IMR-90 (cell line): ENCODE measurements around the gene SLITRK5. TPM values are rescaled to one million over a fixed set of nuclear protein-coding genes. Genes with fewer than 3 reads are reported as not detected.

Experiments
- ATAC-seq: fragments of 200-7000 bp; cut with Tn5 transposase; 2 replicates; pipeline ENCODE4 v1.9.1; 2020; ENCODE audit warnings: low read depth, mild to moderate bottlenecking, moderate library complexity
- BruUV-seq: library from RNA; stranded (reverse); fragments of 400-500 nt; replicated peaks from 2 replicates; lab custom pipeline; 2021; lab: Mats Ljungman, UMichigan
- CTCF ChIA-PET: fragments of 300-600 bp; formaldehyde crosslinking; extraction: SDS; loops from one replicate; lab custom pipeline; 2021; ENCODE audit warnings: antibody characterized with exemption; lab: Yijun Ruan, JAX
- POLR2A ChIA-PET: fragments of 300-600 bp; sonication (Branson Sonifier 250); formaldehyde crosslinking; loops from one replicate; lab custom pipeline; 2022; ENCODE audit warnings: antibody characterized with exemption; ENCODE audit not compliant: unreplicated experiment; lab: Charles Lee
- DNase-seq: peaks from one replicate; pipeline ENCODE4 v3.0.0; 2013
- H2AFZ ChIP-seq: replicated peaks from 2 replicates; pipeline ENCODE3; 2013; ENCODE audit warnings: low read length, mild to moderate bottlenecking; ENCODE audit not compliant: poor library complexity
- H2AK5ac ChIP-seq: 2 replicates; pipeline ENCODE4 v1.6.1; 2013; ENCODE audit warnings: low read depth, low read length, inconsistent platforms
- H2AK9ac ChIP-seq: replicated peaks from 2 replicates; pipeline ENCODE3; 2013; ENCODE audit warnings: mild to moderate bottlenecking, low read depth, low read length, moderate library complexity; ENCODE audit not compliant: poor library complexity
- H2BK120ac ChIP-seq: 2 replicates; pipeline ENCODE4 v1.6.1; 2013; ENCODE audit warnings: low read depth, low read length, inconsistent platforms
- H2BK15ac ChIP-seq: 3 replicates; pipeline ENCODE4 v1.6.1; 2013; ENCODE audit warnings: low read depth, low read length, inconsistent platforms
- H2BK20ac ChIP-seq: 2 replicates; pipeline ENCODE4 v1.6.1; 2013; ENCODE audit warnings: low read depth, mild to moderate bottlenecking, inconsistent platforms, low read length, moderate library complexity
- H2BK5ac ChIP-seq: 2 replicates; pipeline ENCODE4 v1.6.1; 2013; ENCODE audit warnings: mild to moderate bottlenecking, low read depth, low read length, inconsistent platforms; ENCODE audit not compliant: poor library complexity, severe bottlenecking
- H3K14ac ChIP-seq: replicated peaks from 2 replicates; pipeline ENCODE4 v1.6.1; 2013; ENCODE audit warnings: low read depth, low read length, inconsistent platforms
- H3K18ac ChIP-seq: 2 replicates; pipeline ENCODE4 v1.6.1; 2013; ENCODE audit warnings: low read depth, low read length, control low read depth
- H3K23ac ChIP-seq: 2 replicates; pipeline ENCODE4 v1.6.1; 2013; ENCODE audit warnings: low read depth, low read length, inconsistent platforms
- H3K27ac ChIP-seq: 2 replicates; pipeline ENCODE4 v1.5.1; 2013; ENCODE audit warnings: mild to moderate bottlenecking, control low read depth, low read length; ENCODE audit not compliant: insufficient read depth
- H3K27me3 ChIP-seq: 2 replicates; pipeline ENCODE4 v1.6.1; 2013; ENCODE audit warnings: low read length; ENCODE audit not compliant: control insufficient read depth, insufficient read depth
- H3K36me3 ChIP-seq: 2 replicates; pipeline ENCODE4 v1.6.1; 2013; ENCODE audit warnings: low read length, mixed read lengths; ENCODE audit not compliant: control insufficient read depth, insufficient read depth
- H3K4ac ChIP-seq: 2 replicates; pipeline ENCODE4 v1.6.1; 2013; ENCODE audit warnings: low read depth, low read length, inconsistent platforms
- H3K4me1 ChIP-seq: 2 replicates; pipeline ENCODE4 v1.6.1; 2013; ENCODE audit warnings: low read length, mixed read lengths; ENCODE audit not compliant: control insufficient read depth, insufficient read depth
- H3K4me2 ChIP-seq: 2 replicates; pipeline ENCODE4 v1.6.1; 2013; ENCODE audit warnings: low read depth, mild to moderate bottlenecking, control low read depth, low read length, moderate library complexity
- H3K4me3 ChIP-seq: 2 replicates; pipeline ENCODE4 v1.5.1; 2013; ENCODE audit warnings: low read depth, mild to moderate bottlenecking, control low read depth, low read length, moderate library complexity; ENCODE audit not compliant: insufficient read depth
- H3K56ac ChIP-seq: 2 replicates; pipeline ENCODE4 v1.6.1; 2013; ENCODE audit warnings: low read length, inconsistent platforms; ENCODE audit not compliant: insufficient read depth; ENCODE audit errors: extremely low read depth
- H3K79me1 ChIP-seq, 2 experiments: 2 replicates each; pipeline ENCODE4 v1.6.1; 2013; ENCODE audit warnings: low read length in 2 of 2, inconsistent platforms in 1 of 2, low read depth in 1 of 2
- H3K9ac ChIP-seq: 2 replicates; pipeline ENCODE4 v1.6.1; 2013; ENCODE audit warnings: low read depth, low read length, control low read depth
- H3K9me1 ChIP-seq: 2 replicates; pipeline ENCODE4 v1.6.1; 2013; ENCODE audit warnings: low read length, inconsistent platforms; ENCODE audit not compliant: insufficient read depth
- H3K9me3 ChIP-seq: 2 replicates; pipeline ENCODE4 v1.6.1; 2013; ENCODE audit warnings: low read length; ENCODE audit not compliant: control insufficient read depth, insufficient read depth
- H4K20me1 ChIP-seq: 2 replicates; pipeline ENCODE4 v1.6.1; 2013; ENCODE audit warnings: low read length, inconsistent platforms; ENCODE audit not compliant: insufficient read depth
- H4K5ac ChIP-seq: 2 replicates; pipeline ENCODE4 v1.6.1; 2013; ENCODE audit warnings: mild to moderate bottlenecking, low read depth, low read length, control low read depth
- H4K8ac ChIP-seq, 2 experiments: 2 replicates each; pipeline ENCODE4 v1.6.1; 2013; ENCODE audit warnings: low read depth in 2 of 2, low read length in 2 of 2, control low read depth in 1 of 2, inconsistent platforms in 1 of 2
- H4K91ac ChIP-seq: 2 replicates; pipeline ENCODE4 v1.6.1; 2013; ENCODE audit warnings: low read depth, low read length, inconsistent platforms; ENCODE audit not compliant: insufficient read depth
- BHLHE40 ChIP-seq: fragments of 150-350 bp; IDR thresholded peaks from 2 replicates; pipeline ENCODE4 v1.6.1; 2016; ENCODE audit warnings: mild to moderate bottlenecking, low read depth, low read length
- CEBPB ChIP-seq: IDR thresholded peaks from 2 replicates; pipeline ENCODE4 v1.6.1; 2012; ENCODE audit warnings: low read depth, low read length, improper control_type of control experiment
- CHD1 ChIP-seq: IDR thresholded peaks from 2 replicates; pipeline ENCODE4 v1.6.1; 2012; ENCODE audit warnings: low read depth, low read length, improper control_type of control experiment
- CTCF ChIP-seq: conservative IDR thresholded peaks from 2 replicates; pipeline ENCODE4 v1.5.1; 2012; ENCODE audit warnings: mild to moderate bottlenecking, low read depth, low read length, improper control_type of control experiment
- FOS ChIP-seq: fragments of 150-350 bp; IDR thresholded peaks from 2 replicates; pipeline ENCODE4 v1.6.1; 2016; ENCODE audit warnings: low read depth, low read length
- MAFK ChIP-seq: IDR thresholded peaks from 2 replicates; pipeline ENCODE4 v1.6.1; 2012; ENCODE audit warnings: low read depth, low read length, improper control_type of control experiment
- MAZ ChIP-seq: IDR thresholded peaks from 2 replicates; pipeline ENCODE4 v1.6.1; 2012; ENCODE audit warnings: low read depth, mild to moderate bottlenecking, low read length, improper control_type of control experiment, moderate library complexity, borderline replicate concordance
- MXI1 ChIP-seq: IDR thresholded peaks from 2 replicates; pipeline ENCODE4 v1.6.1; 2012; ENCODE audit warnings: low read depth, mild to moderate bottlenecking, low read length, moderate library complexity, borderline replicate concordance
- NFE2L2 ChIP-seq: fragments of 150-350 bp; IDR thresholded peaks from 2 replicates; pipeline ENCODE4 v1.6.1; 2016; ENCODE audit warnings: low read depth, mild to moderate bottlenecking, low read length
- POLR2A ChIP-seq: IDR thresholded peaks from 2 replicates; pipeline ENCODE4 v1.6.1; 2012; ENCODE audit warnings: mild to moderate bottlenecking, low read depth, low read length
- RAD21 ChIP-seq: IDR thresholded peaks from 2 replicates; pipeline ENCODE4 v1.6.1; 2012; ENCODE audit warnings: low read length, improper control_type of control experiment
- RCOR1 ChIP-seq: IDR thresholded peaks from 2 replicates; pipeline ENCODE4 v1.6.1; 2012; ENCODE audit warnings: mild to moderate bottlenecking, low read length, improper control_type of control experiment; ENCODE audit not compliant: insufficient replicate concordance
- RFX5 ChIP-seq: IDR thresholded peaks from 2 replicates; pipeline ENCODE4 v1.8.0; 2012; ENCODE audit warnings: low read depth, mild to moderate bottlenecking, low read length, moderate library complexity
- WGBS, 2 experiments: methylation state at CpG; one replicate each; pipeline versions ENCODE4 v1.1.5 to v1.1.7; 2013; ENCODE audit warnings: missing lambda C conversion rate in 2 of 2; ENCODE audit not compliant: insufficient read length in 1 of 2; ENCODE audit errors: extremely low coverage in 2 of 2; 5-methylcytosine and 5-hydroxymethylcytosine counted together
- dilution Hi-C: fragments of 300-500 bp; cut with HindIII; formaldehyde crosslinking; loops from one replicate; pipeline ENCODE4 v1.14.3; 2018; ENCODE audit warnings: low sequenced_read_pairs; ENCODE audit not compliant: unreplicated experiment
- in situ Hi-C: fragments of 300-500 bp; cut with MboI; formaldehyde crosslinking; loops from 3 replicates; pipeline ENCODE4 v1.14.3; 2019; ENCODE audit warnings: low sequenced_read_pairs, inconsistent platforms, mixed read lengths
- intact Hi-C: fragments of 100-400 bp; cut with micrococcal nuclease; formaldehyde crosslinking; loops from 2 replicates; pipeline ENCODE4 v1.10.0; 2022
- polyA plus RNA-seq, 3 experiments: library from polyadenylated mRNA; depleted of rRNA; stranded (reverse); fragments of >200 nt; gene quantifications; 2 replicates each; pipeline ENCODE4 v1.2.3, GENCODE V29; 2012; ENCODE audit warnings: low replicate concordance in 1 of 3
- total RNA-seq: library from RNA; depleted of rRNA; stranded (reverse); fragments of >200 nt; gene quantifications from 2 replicates; pipeline ENCODE4 v1.2.3, GENCODE V29; 2012
- TF ChIP-seq, protein P1 (sequence below): fragments of 150-350 bp; IDR thresholded peaks from 2 replicates; pipeline ENCODE4 v1.6.1; 2017; ENCODE audit warnings: mild to moderate bottlenecking, antibody characterized with exemption, low read length, low read depth
- TF ChIP-seq, protein P2 (sequence below): fragments of 150-350 bp; IDR thresholded peaks from 2 replicates; pipeline ENCODE4 v1.6.1; 2016; ENCODE audit warnings: low read depth, mild to moderate bottlenecking, low read length, moderate library complexity, borderline replicate concordance

The SLITRK5 gene
- total and polyA plus RNA-seq, 2 of the 4 experiments (the other 2 are of a cell fraction) = under 0.01 to 0.03 TPM

- no peak overlapping the region for H4K8ac ChIP-seq
- H2AFZ ChIP-seq = no peak overlapping the region
- no peak overlapping the region for H3K4me3 ChIP-seq
- no peak overlapping the region for H2BK5ac ChIP-seq
- H3K9ac ChIP-seq = no peak overlapping the region
- intact Hi-C loops (loop anchor here (10.0 kb wide), 1 partner anchor 403 kb away; no protein-coding TSS in a partner anchor), in situ Hi-C loops (no loop called here), dilution Hi-C loops (no loop called here)
- no peaks in the 10 kb centered on the region for H3K4me1 ChIP-seq
- no peak overlapping the region for H2BK20ac ChIP-seq
- 19% methylated on average over 19 of the region's 60 CpGs; no CpG with 5 or more reads in 1 of the 2 experiments for WGBS, 2 experiments
- H3K4ac ChIP-seq = no peak overlapping the region
- no peak overlapping the region for H3K23ac ChIP-seq
- H2AK5ac ChIP-seq = no peak overlapping the region
- H2BK15ac ChIP-seq = no peak overlapping the region
- H3K36me3 ChIP-seq = no peaks in the 10 kb centered on the region
- H3K9me1 ChIP-seq = no peaks in the 10 kb centered on the region
- no TSS peak for BruUV-seq
- peaks cover 15% of the 10 kb centered on the region for H3K27me3 ChIP-seq
- no peak for ATAC-seq
- H4K91ac ChIP-seq = no peak overlapping the region
- H3K79me1 ChIP-seq = no peaks in the 10 kb centered on the region
- ChIA-PET POLR2A (no interaction called here), CTCF (no interaction called here)
- H3K18ac ChIP-seq = no peak overlapping the region
- no peak overlapping the region for H3K14ac ChIP-seq
- H2AK9ac ChIP-seq = no peak overlapping the region
- no peak for DNase-seq
- no peak overlapping the region for H4K5ac ChIP-seq
- H3K56ac ChIP-seq = no peak overlapping the region
- no peak overlapping the region for H3K4me2 ChIP-seq
- no peak overlapping the region for H3K27ac ChIP-seq
- H4K20me1 ChIP-seq = no peaks in the 10 kb centered on the region
- no peak overlapping the region for H2BK120ac ChIP-seq
- no peaks in the 10 kb centered on the region for H3K9me3 ChIP-seq
- TF ChIP-seq RAD21 (no peak), MXI1 (no peak), RCOR1 (no peak), MAFK (no peak), CEBPB (no peak), BHLHE40 (no peak), FOS (no peak), CTCF (no peak), MAZ (no peak), NFE2L2 (no peak), RFX5 (no peak), CHD1 (no peak), POLR2A (no peak)
- TF ChIP-seq, protein P1, sequence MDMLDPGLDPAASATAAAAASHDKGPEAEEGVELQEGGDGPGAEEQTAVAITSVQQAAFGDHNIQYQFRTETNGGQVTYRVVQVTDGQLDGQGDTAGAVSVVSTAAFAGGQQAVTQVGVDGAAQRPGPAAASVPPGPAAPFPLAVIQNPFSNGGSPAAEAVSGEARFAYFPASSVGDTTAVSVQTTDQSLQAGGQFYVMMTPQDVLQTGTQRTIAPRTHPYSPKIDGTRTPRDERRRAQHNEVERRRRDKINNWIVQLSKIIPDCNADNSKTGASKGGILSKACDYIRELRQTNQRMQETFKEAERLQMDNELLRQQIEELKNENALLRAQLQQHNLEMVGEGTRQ = no peak
- TF ChIP-seq, protein P2, sequence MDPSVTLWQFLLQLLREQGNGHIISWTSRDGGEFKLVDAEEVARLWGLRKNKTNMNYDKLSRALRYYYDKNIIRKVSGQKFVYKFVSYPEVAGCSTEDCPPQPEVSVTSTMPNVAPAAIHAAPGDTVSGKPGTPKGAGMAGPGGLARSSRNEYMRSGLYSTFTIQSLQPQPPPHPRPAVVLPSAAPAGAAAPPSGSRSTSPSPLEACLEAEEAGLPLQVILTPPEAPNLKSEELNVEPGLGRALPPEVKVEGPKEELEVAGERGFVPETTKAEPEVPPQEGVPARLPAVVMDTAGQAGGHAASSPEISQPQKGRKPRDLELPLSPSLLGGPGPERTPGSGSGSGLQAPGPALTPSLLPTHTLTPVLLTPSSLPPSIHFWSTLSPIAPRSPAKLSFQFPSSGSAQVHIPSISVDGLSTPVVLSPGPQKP = no peak
Measured at GRCh38 chr13:87677496-87678371, 6.6 kb downstream of the SLITRK5 start.
